Fibroblast of the conjunctiva (primary cell): Measurements from ENCODE around the gene DZIP3.
"Not testable (repeated sequence)": the region's sequence is repeated elsewhere in the genome, so short reads cannot be mapped to it uniquely, and the experiment has no call there.

ENCODE experiments used
- DNase-seq: peaks from one replicate; pipeline ENCODE4 v3.0.0-alpha.2; 2010; ENCODE audit warnings: low read depth

DZIP3 gene

GRCh38 chr3:108677811-108678210 is 88.3 kb downstream of the DZIP3 start:
- no peak for DNase-seq

DNA sequence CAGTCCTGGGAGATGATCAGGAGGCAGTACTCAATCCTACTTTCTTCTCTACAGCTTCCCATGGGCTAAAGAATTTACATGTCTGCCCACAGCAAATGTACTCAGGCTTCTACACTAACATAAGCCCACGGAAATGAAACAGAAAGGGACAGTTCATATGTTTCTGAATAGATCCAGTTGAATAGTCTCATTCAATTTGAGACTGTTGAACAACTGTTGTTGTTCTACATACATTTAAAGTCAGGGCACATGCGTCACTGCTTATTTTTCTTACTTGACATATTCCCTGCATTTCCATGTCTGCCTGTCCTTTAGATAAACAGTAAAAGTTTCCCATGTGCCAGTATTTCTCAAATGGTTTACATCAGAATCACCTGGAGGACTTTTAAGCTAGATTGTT is 102.8 kb downstream of the DZIP3 start:
- not testable (repeated sequence) for DNase-seq

DNA sequence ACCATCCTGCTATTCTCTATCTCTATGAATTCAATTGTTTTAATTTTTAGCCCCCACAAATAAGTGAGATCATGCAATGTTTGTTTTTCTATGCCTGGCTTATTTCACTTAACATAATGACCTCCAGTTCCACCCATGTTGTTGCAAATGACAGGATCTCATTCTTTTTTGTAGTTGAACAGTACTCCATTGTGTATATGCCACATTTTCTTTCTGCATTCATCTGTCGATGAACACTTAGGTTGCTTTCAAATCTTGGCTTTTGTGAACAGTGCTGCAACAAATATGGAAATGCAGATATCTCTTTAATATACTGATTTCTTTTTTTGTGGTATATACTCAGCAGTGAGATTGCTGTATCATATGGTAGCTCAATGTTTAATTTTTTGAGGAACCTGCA is 108.9 kb downstream of the DZIP3 start:
- no peak for DNase-seq

GRCh38 chr3:108705045-108705444 is 115.5 kb downstream of the DZIP3 start:
- no peak for DNase-seq

DNA sequence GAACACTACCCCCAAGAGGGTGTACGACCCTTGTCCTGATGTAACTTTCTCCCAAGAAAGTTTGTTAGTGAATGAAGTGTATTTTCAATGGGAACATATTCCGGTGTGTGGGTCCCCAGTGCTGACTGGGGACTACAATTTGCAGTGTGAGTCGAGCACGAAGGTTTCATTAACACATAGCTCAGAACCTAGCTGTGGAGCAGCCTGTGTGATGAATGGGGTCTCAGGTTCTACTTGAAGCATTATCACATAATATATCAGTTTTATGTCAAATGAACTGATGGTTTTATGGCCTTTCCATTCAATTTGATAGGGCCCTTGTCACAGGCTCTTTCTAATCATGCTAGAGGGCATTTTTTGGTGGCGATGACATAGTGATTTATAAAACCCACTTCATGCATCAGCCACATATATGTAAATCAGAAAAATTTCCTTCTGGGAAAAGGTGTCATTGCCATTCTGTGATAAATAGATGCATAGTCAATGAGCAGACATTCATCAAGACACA is 123.5 kb downstream of the DZIP3 start:
- no peak for DNase-seq

DNA sequence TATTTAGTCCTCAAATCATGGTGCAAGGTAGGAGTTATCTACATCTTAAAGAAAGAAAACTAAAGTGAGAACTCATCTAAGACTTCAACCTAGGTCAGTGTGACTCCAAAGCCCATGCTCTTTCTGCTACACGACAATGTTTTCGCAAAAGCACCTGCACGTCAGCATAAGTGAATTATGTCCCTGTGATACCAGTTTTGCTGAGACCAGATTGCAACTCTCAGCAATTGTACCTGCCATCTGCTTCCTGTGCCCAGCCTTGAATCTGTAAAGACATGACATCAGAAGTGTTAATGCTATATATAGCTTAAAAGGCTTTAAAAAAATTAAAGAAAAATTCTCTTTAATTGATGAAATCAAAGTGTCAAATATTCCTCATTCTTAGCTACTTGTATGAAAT is 124.3 kb downstream of the DZIP3 start:
- DNase-seq, result no peak

DNA sequence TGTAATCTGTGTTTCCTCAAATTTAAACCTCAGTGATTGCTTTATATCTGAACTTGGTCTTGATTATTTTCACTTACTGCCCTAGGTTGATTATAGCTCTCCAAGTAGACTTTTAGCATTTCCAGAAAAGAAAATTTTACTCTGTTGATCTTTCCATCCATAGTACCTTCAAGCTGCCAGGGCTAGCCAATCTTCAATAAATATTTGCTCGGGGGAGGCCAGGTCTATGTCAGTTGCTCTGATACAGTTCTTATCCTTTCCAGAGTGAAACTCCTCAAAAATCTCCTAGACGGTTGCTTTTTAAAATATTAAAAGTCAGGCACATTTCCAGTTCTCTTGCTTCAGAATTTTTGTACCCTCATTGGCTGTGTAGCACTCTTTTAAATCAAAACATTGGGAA is 128.9 kb downstream of the DZIP3 start:
- no peak for DNase-seq

- no peak for DNase-seq
Measured at GRCh38 chr3:108719178-108719806, 129.8 kb downstream of the DZIP3 start.

- DNase-seq, result no peak
Measured at GRCh38 chr3:108722724-108723123, 133.2 kb downstream of the DZIP3 start.

DNA sequence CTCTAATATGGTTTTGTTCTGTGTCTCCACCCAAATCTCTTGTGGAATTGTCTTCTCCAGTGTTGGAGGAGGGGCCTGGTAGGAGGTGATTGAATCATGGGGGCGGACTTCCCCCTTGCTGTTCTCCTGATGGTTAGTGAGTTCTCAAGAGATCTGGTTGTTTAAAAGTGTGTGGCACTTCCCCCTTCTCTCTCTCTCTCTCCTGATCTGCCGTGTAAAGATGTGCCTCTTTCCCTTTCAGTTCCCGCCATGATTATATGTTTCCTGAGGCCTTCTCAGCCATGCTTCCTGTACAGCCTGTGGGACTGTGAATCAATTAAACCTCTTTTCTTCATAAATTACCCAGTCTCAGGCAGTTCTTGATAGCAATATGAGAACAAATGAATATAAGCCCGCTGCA is 134.6 kb downstream of the DZIP3 start:
- DNase-seq, result no peak

GRCh38 chr3:108728105-108728504 is 138.6 kb downstream of the DZIP3 start:
- DNase-seq, result no peak

DNA sequence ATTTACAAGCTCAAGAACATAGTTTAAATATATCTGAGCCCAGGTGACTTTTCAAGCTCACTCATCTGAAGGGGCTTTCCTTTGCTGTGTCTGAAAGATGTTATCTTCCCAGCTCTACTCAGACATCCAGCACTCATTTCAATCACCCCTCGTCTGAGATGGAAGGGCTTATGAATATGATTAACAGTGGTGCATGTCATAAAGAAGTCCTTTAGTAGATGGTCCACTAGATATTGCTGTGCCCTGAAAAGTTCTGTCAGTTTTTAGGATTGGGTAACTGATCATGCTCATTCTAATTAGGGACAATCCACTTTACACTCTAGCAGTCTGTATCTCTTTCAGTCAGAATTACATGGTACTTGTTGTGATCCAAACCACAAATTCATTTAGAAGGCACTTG is 139.4 kb downstream of the DZIP3 start:
- DNase-seq, result no peak

DNA sequence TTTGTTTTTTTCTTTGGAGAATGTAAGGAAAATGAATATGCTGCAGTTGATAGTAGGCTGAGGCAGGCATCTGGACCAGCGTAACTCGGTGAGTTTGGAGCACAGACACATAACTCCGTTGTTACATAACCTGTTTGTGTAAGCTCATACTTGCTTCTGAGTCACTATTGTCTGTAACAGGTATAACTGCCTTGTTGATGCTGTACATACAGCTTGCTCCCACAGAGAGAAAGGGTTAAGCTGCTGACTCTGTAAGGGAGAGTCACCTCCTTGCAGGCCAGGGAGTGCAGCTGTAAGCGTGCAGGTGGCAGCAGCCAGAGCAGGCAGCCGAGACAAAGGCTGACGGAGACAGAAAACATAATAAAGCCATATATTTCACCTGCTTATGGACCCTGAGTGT is 147.3 kb downstream of the DZIP3 start:
- no peak for DNase-seq

DNA sequence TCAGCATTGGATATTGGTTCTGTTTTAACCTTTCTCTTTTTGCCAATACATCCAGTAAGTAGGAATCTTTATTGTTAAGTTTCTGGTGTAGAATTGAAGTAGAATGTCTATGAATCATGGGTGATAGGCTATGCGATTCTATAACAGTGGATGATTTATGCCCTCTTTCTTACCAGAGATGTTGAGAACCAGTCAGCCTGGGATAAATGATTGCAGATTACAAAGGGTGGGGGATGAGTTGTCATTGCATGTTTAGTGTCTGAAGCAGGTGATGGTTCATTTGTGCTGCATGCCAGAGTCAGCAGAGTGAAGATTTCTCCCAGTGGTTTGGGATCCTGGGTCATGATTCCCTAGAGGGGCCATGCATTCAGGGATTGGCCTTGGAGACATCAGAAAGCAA is 153.4 kb downstream of the DZIP3 start:
- no peak for DNase-seq
